ELR (cell line): ENCODE results near the gene DNAJC8.

Source experiments
- DNase-seq: peaks from one replicate; pipeline ENCODE4 v3.0.0-alpha.2; 2015; ENCODE audit warnings: low read depth

DNAJC8 gene

DNA sequence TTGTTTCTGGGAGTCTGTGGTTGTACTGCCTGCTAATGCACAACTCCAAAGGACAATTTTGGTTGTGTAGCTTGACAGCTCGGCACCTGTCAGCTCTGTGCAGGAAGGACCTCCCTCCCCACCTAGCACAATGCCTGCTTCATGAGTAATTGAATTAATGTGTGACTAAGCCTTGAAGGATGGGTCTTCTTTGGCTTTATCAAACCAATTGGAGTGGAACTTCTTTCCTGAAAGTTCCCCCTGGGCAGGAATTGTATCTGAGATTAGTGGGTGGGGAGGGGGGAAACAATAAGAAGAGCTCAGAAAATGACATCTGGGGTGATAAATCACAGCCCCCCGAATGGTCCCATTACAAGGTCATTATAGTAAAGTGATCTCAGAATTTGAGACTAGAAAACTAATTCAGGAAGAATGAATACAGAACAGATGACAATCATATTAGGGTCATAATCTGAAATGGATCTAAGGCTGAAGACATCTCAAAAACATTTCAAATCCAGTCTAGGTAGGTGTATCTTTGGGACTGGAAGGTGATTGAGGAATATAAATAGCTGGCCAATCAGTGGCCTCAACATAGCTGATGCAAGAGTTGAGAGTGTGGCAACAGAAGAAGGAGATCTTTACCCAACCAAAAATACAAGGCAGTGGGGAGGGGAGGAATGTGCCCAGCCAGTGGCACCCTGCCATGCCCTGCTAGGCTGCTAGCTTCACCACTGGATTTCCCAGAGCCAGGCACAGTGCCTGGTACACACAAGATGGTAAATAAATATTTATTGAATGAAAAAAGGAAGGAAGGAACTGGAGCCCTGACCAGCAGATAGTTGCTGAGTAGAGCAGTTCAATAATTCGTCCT is 16.4 kb upstream of the DNAJC8 start:
- peak; percentile 82 for DNase-seq

DNA sequence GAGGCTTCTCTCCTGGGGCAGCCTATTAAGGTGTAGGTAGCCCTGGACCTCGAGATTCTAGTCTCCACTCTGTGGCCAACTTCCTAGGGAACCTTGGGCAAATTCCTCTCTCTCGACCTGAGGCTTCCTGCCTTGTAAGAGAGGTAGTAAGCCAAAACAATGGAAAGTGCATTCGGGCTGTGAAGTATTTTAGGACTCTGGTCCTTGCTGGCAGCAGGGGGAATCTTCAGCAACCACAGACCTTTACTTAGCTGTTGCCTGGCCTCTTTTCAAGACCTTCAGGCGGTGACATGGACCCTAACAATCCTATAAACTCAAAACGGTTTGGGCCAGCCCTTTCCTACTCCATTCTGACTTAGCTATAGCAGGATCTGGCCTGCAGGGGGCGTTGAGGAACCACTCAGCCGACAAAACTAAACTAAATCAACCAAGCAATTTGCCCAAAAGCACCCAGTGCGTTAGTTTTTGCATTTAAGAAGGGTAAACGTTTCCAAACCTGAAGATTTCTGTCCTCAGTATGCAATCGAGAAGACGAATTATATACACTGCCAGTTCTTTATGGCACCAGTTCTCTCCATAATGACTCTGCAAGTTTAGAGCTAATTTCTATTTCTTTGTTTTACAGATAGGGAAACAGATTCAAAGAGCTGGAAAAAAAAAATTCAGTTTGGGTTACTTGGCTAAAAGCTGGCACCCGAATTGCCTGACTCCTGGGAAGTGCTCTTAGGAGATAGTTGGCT is 15.6 kb upstream of the DNAJC8 start:
- DNase-seq = peak; percentile 82

DNA sequence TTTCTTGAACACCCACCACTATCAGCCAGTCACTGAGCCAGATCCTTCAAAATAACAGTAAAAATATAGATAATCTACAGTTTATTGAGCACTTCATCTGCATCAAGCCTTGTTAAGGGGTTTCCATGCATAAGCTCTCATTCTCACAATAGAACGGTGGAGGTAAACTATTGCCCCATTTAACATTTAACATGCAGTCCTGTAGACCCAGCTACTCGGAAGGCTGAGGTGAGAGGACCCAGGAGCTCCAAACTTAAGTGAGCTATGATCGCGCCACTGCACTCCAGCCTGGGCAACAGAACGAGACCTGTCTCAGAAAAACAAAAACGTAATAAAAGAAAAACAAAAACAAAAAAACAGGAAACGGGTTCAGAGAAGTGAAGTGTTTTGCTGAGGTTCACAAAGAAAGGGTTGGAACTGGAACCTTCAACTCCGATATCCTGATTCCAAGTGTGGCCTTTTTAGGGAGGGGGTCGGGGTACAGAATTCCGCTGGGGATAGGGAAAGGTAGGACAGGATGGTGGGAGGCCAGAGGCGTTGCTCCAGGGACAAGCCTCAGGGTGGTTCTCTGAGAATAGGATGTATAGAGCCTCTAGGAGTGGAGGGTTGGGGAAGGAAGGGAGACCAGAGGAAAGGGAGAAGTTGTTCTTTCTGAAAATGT is 14.9 kb upstream of the DNAJC8 start:
- DNase-seq = no peak

DNA sequence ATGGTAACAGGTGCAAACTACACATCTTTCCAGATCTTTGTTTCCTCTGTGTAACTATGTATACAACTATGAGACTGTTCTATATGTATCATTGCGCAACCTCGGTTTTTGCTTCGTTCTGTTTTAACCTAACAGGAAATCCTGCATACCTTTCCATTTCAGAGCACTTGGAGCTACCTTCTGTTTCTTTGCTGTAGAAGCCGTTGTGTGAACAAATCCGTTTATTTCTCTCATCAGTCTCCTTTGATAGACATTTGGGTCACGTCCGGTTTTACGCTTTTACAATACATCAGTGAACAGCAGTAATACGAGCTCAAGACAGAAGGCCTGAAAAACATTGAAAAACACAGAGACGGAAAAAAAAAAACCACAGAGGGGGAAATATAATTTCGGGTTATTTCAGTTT is 13.6 kb upstream of the DNAJC8 start:
- peak; percentile 35 for DNase-seq

DNA sequence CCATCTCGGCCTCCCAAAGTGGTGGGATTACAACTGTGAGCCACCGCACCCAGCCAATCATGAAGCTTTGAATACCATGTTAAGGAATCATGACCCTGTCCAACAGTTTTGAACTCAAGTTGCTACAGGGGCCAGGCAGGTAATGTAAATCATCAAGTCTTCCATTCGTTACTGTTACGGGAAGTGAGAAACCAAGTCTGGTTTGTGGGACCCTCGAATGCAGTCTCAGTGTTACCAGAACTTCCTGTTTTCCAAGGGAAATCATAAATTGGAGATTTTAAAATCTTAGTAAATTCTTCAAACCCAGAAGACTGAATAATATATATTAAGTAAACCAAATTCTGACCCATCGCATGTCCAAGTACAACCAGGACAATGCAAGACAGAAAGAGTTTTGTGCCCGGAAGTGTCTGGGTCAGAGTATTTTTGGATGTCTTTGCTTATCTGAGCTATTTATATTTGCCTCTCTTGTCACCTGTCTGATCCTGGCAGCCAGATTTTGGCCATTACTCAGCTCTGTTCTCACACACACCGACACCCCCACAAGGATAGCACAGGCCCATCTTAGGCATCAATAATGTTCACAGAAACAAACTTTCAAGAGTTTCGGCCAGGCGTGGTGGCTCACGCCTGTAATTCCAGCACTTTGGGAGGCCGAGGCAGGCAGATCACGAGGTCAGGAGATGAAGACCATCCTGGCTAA is 11.9 kb upstream of the DNAJC8 start:
- no peak for DNase-seq

DNA sequence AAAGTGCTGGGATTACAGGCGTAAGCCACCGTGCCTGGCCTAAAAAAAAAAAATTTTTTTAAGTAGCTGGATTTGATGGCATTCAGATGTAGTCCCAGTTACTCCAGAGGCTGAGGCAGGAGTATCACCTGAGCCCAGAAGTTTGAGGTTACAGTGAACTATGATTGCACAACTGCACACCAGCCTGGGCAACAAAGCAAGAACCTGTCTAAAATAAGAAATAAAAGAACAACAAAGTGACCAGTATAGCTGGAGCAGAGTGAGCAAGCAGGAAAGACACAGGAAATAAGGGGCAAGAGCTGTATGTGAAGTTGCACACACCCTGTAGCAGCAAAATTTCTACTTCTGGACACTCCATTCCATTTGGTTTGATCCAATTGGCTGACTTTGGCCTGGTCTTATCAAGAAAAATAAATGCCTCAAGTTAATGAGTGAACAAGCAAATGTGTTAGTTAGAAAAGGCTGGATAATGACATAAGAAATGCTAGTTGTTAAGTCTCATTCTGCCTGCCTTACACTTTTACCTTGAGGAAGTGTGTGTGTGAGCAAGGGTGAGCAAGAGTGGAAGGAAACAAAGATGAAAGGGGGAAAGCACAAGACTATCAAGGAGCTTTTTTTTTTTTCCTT is 11.0 kb upstream of the DNAJC8 start:
- DNase-seq = no peak

DNA sequence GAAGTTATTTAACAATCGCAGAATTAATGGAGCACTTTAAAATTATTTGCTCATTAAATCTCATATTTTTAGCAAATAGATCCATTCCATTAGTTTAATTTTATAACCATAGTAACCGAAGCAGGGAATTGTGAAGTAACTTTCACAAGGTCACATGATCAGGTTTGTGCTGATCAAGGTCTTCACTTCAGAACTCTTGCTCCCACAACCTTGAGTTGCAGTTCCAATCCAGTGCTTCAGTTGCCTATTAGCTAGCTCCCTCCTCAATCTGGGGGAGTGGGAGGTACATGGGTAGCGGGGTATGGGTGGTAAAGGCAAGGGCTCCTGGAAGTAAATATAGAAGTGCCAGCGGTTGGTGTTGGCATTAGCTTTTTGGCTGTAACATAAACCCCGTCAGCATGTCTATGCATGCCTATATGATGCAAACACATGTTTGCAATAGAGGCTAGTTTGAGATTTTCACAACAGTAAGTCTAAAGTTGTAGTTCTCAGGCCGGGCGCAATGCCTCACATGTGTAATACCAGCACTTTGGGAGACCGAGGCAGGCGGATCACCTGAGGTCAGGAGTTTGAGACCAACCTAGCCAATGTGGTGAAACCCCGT is 8.9 kb upstream of the DNAJC8 start:
- no peak for DNase-seq

DNA sequence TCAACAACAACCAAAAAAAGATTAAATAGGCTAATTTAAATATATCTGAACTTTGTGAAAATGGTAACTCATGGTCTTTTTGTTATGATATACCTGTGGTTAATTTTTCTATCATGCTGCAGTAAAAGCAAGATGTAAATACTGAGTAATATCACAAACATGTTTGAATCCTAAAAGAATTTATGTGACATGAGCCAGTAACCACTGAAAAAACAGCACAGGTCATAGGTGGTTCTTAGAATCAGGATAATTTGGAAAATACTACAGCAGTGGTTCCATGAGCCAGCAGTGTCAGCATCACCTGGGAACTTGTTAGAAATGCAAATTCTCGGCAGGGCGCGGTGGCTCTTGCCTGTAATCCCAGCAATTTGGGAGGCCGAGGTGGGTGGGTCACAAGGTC is 7.2 kb upstream of the DNAJC8 start:
- DNase-seq = peak; percentile 35

DNA sequence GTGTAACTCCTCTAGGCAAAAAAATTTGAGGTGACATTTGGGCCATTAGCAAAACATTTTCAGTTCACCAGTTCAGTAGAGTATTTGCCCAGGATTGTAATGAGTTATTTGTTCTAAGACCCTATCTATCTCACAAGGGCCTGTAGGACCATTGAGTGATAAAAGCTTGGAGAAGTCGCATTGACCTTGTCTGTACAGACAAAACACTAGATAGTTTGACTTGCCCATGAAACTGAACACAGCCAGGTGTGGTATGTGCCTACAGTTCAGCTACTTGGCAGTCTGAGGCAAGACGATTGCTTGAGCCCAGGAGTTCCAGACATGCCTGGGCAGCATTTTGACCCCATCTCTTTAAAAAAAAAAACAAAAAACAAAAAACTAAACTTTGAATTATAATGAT is 6.2 kb upstream of the DNAJC8 start:
- DNase-seq = no peak

DNA sequence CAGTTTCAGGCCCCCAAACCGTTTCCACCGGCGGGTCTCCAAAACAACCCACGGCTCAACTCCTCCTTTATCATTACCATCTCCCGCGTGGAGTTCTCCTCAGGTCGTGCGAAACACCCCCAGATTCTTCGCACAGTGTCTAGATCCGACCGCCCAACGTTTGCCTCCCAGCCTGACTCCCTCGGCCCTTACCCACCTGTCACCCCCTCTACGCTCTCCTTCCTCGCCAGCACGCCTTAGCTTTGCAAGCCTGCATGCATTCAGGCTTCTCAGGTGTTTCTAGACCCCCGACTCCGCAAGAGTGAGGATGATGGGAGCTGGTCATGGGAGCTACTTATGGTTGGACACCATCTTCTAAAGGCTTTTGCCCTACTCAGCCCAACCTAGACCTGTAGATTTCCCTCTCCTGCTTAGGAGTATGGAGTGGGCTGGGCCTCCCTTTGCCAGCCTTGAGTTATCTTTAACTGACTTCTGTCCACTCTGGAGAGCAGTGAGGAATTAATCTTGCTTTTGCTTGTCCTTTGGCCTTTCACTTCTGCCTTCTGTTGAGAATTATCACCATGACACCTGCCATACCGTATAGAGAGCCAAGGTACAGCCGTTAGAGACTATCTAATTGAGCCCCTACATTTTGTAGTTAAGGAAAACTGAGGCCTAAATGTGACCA is 4.0 kb upstream of the DNAJC8 start:
- peak; percentile 6 for DNase-seq

DNA sequence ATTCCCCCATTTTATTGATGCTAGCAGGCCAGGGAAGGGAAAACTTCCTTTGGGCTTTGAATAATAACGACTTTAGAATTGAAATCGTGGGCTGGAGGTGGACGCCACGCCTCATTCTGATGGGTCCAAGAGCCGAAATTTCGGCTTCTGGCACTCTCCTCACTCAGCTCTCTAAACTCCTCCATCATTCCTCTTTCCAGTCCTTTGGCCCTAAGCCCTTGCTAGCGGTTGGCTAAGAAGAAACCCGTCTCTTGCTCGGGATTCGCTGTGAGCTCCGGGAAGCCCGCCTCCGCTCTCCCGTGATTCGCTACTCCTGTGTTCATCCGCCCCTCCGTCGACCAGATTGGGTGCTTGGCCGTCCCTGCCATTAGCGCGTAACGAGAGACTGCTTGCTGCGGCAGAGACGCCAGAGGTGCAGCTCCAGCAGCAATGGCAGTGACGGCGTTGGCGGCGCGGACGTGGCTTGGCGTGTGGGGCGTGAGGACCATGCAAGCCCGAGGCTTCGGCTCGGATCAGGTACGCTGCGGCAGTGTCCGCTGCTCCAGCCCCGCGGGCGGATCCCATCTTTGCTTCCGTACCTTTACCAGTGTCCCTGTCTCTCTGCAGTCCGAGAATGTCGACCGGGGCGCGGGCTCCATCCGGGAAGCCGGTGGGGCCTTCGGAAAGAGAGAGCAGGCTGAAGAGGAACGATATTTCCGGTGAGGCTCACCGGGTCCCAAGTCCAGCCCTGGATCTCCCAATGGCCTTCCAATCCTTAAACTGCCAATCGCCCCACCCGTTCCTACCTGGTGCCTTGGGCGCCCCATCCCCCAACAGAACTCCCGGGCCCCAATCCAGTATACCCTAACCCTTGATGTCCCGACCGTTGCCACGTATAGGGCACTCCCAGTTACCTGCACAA is 3.2 kb upstream of the DNAJC8 start, which contains the start of gene ATP5IF1:
TSS of gene ATP5IF1 (plus strand) at position 370 of the 901 bp plus-strand sequence. CDS start at position 430, 60 bp downstream.
- DNase-seq = peak; percentile 98

DNA sequence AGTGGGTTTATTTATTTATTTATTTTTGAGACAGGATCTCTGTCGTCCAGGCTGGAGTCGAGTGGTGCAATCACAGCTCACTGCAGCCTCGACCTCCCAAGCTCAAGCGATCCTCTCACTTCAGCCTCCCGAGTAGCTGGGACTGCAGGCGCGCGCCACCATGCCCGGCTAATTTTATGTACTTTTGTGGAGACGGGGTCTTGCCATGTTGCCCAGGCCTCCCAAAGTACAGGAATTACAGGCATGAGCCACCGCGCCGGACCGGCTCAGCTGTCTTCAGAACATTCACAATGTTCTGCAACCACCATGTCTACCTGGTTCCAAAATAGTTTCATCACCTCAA is 406 bp upstream of the DNAJC8 start:
- no peak for DNase-seq

DNA sequence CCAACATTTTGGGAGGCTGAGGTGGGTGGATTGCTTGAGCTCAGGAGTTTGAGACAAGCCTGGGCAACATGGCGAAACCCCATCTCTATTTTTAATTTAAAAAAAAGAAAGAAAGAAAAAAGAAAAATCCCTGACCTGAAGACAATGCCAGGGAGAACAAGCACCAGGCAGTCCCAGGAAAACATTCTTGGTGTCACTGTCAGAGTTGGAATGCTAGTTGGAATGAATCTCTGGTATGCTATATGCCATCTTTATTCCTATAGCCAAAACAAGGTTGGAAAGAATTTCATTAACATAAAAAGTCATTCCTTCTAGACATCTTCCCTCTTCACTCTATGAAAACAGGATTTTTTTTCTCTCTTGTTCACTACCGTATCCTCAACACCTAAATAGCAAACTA is 2.8 kb downstream of the DNAJC8 start:
- DNase-seq = no peak

DNA sequence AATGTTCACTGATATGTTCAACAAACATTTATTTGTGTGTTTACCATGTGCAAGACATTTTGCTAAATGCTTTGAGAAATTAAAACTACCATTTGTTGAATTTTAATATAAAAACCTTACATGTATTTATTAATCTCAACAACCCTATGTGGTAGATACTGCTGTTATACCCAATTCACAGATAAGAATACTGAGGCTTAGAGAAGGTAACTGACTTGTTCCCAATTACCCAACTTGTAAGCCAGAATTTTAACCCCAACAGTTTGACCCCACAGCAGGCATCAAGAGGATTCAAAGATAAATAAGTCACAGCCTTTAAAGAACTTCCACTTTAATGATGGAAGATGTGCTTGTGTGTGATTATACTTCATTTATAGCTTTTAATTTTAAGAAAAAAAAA is 3.7 kb downstream of the DNAJC8 start:
- DNase-seq = no peak

DNA sequence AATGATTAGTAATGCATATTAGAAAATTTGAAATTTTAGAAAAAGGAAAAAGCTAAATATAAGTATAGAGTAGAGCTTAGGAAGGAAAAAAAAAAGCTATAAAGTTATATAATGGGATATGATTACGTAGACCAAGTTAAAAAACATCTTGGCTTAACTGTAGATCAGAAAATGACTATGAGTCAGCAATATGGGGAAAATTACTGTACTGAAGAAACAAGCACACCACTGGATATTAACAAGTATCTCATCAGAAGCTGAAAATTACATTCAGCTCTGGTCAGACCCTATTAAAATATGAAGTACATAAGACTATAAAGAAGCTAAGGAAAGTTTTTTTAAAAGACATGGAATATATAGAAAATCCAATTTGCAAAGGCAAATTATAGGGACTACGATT is 19.5 kb downstream of the DNAJC8 start:
- DNase-seq = no peak

DNA sequence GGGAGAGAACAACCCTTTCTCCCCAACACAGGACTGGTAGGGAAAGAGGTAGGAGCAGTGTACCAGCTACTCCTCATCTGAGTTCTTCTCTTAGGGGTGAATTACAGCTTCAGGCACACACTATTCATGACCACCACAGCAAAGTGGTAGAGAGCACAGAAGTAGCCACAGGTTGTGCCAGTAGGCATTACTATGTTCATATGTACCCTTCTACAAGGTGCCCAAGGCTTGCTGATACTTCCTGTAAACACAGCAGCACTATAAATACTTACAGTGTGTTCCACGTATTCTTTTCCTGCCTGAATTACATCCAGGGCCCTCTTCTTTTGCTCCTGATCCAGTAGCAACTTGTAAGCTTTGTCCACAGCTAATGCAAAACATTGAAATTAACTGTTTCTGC is 23.1 kb downstream of the DNAJC8 start:
- no peak for DNase-seq

DNA sequence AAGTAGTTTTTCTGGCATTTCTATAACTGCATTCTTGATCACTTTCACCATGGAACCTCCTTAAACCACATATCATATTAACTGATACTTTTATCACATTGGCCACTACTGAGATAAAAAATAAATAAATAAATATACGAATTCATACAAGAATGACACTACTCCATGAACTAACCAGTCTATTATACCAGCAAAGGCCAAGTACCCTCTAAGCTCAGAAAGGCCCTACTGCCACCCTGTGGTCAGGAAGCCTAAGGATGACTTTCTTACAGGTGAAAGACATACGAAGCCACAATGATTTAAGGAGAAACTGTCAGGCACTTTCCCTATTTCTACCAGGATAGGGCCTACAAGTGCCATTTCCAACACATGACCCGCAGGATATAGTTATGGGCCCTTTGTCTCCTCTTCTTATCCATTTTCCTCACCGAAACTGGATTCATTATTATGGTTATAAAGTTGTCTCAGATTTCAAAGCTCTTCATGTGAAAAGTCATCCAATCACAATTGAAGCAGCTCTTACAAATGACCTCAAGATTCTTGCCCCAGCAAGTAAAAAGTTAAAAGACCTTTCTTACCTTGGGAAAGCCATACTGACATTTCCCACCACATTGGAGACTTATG is 23.9 kb downstream of the DNAJC8 start:
- DNase-seq = peak; percentile 72

DNA sequence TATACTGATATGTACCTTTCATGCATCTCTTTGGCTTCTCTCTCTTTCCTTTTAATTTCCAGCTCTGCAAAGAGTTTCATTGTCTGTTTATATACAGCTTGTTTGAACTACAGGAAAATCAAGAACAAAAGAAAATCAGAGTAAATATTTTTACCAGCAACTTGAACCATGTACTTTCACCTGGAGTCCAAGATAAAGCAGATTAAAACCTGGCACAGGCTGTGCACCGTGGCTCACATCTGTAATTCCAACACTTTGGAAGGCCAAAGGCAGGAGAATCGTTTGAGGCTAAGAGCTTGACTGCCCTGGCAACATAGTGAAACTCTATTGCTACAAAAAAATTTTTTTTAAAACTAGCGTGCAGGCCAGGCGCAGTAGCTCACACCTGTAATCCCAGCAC is 27.6 kb downstream of the DNAJC8 start:
- DNase-seq = no peak

DNA sequence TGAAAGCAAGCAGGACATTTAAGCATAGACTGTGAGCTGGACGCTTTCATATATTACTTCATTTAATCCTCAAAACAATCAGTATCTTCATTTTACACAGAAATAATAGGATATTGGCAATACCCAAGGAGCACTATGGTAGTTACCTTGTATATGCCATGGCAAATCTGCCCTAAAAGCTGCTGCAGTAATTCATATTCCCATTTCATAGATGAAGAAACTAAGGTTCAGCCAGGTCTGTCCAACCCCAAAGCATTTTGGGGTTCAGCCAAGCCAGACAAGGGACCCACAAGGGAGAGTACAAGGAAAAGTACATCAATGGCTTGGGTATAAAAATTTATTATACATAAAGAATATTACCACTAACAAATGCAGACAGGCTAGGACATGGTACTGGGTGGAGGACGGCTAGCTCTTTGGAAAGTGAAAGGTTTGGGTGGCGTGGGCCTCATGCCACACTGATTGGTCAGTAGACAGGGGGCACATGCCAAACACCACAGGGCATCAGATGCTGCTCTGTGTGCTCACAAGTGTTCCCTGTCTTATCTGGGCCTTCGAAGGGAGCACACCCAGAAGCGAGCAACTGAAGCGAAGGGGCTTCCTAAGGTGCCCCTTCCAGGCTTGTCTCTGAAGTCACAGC is 32.5 kb downstream of the DNAJC8 start:
- DNase-seq = no peak
